ENCODE measurements around the gene TCF25. TPM values are rescaled to one million over a fixed set of nuclear protein-coding genes. Genes with fewer than 3 reads are reported as not detected.

Gene TCF25
- polyA plus RNA-seq, 1 experiment, result 156 TPM

DNA sequence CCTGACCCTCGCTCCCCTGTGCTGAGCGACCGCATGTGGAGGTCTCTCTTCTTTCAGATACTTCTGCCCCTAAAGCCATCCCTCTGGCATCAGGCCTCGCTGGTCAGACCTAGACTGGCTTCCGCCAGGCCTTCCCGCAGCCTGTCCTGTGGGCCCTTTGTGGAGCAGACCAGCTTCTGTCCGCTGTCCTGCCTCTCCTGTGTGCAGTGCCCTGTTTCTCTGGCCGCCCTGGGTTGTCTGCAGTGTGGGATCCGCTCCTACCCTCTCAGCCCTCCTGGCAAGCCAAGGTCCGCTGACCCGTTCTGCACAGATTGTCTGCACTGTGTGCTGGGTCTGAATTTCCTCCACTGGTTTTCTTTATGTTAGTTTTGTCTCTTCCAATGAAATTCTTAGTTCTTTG, 23.8 kb downstream of the TCF25 start:
- Histone ChIP-seq H3K27ac (ENCODE audit: low read depth, low read length) (no peak overlapping the region), H3K4me3 (ENCODE audit: low read depth, low read length) (no peak overlapping the region), H3K9me3 (ENCODE audit: control insufficient read depth, insufficient read depth, low read length) (no peaks in the 10 kb centered on the region; the same call in 1 of the 2 replicates), H3K27me3 (ENCODE audit: control insufficient read depth, insufficient read depth, low read length) (no peaks in the 10 kb centered on the region)
- ChIA-PET POLR2A (interaction anchor here (1.2 kb wide), 1 partner anchor 22 kb away, joined by 4 read pairs; the partner anchor contains the start of gene MC1R), CTCF (interaction anchor here (0.6 to 1.2 kb wide), 2 partner anchors 13 to 158 kb away, joined by 3 to 13 read pairs; no protein-coding TSS in a partner anchor)
- no peak for DNase-seq (ENCODE audit: low read depth, low spot score)
- TF ChIP-seq, protein P1, sequence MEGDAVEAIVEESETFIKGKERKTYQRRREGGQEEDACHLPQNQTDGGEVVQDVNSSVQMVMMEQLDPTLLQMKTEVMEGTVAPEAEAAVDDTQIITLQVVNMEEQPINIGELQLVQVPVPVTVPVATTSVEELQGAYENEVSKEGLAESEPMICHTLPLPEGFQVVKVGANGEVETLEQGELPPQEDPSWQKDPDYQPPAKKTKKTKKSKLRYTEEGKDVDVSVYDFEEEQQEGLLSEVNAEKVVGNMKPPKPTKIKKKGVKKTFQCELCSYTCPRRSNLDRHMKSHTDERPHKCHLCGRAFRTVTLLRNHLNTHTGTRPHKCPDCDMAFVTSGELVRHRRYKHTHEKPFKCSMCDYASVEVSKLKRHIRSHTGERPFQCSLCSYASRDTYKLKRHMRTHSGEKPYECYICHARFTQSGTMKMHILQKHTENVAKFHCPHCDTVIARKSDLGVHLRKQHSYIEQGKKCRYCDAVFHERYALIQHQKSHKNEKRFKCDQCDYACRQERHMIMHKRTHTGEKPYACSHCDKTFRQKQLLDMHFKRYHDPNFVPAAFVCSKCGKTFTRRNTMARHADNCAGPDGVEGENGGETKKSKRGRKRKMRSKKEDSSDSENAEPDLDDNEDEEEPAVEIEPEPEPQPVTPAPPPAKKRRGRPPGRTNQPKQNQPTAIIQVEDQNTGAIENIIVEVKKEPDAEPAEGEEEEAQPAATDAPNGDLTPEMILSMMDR (IDR thresholded peaks at IDR 0.05; ENCODE audit: low read depth, low read length), result no peak

DNA sequence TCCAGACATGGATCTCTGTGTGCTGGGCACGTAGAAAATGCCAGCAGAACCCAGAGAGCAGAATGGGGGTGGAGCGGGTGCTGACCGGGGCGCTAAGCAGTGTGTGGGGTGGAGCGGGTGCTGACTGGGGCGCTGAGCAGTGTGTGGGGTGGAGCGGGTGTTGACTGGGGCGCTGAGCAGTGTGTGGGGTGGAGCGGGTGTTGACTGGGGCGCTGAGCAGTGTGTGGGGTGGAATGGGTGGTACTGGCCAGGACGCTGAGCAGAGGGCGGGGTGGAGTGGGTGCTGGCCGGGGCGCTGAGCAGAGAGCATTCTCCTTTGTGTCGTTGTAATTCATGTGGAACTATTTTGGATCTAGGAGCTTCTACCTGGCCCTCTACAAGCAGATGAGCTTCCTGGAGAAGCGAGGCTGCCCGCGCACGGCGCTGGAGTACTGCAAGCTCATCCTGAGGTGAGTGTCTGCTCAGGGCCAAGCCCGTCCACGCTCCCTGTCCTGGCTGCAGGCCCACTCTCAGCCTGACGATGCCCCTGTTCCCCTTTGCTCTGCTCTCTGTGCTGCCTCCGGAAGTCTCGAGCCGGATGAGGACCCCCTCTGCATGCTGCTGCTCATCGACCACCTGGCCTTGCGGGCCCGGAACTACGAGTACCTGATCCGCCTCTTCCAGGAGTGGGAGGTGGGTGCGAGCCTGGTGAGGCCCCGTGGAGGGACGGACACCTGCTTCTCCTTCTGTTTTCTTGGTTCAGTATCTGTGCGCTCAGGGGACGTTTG, 25.0 kb downstream of the TCF25 start:
- no peaks in the 10 kb centered on the region for H3K27me3 ChIP-seq (ENCODE audit: control insufficient read depth, insufficient read depth, low read length)
- DNase-seq (ENCODE audit: low read depth, low spot score), result no peak
- H3K9me3 ChIP-seq (ENCODE audit: control insufficient read depth, insufficient read depth, low read length), result no peaks in the 10 kb centered on the region; the same call in 1 of the 2 replicates
- TF ChIP-seq, protein P1 (IDR thresholded peaks at IDR 0.05; ENCODE audit: low read depth, low read length), result no peak
- no peak overlapping the region for H3K27ac ChIP-seq (ENCODE audit: low read depth, low read length)
- no peak overlapping the region for H3K4me3 ChIP-seq (ENCODE audit: low read depth, low read length)
- ChIA-PET POLR2A (interaction anchor here (0.5 kb wide), 1 partner anchor 153 kb away, joined by 3 read pairs; no protein-coding TSS in a partner anchor), CTCF (interaction anchor here (1.8 kb wide), 1 partner anchor 12 kb away, joined by 5 read pairs; no protein-coding TSS in a partner anchor)

DNA sequence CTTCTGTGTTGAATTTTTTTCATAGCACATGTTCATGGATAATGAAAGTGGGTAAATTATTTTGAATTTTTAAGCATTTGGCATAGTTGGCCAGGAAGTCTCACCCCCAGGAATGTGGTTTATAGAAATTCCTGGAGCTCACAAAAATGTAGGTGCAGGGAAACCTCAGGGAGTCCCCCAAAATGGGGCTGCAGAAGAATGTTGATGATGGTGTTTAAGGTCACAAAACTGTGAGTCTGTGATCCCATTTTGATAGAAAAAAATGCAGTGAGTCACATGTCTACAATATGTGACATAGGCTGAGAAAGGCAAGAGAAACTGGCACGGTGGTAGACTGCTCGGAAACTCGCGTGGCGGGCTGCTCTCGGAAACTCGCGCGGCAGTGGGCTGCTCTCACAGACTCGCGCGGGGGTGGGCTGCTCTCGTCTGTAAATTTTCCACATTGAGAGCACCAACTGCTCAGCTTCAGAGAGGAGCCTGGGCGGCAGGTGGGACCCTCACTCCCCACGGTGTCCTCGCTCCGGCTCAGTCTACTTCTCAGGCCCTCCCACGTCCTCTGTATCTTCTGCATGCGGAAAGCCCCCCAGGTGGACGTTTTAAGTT, 26.6 kb downstream of the TCF25 start:
- DNase-seq (ENCODE audit: low read depth, low spot score), result no peak
- ChIA-PET CTCF (interaction anchor here (1.8 kb wide), 1 partner anchor 10 kb away, joined by 5 read pairs; no protein-coding TSS in a partner anchor), POLR2A (interaction anchor here (1.4 kb wide), 1 partner anchor 12 kb away, joined by 3 read pairs; no protein-coding TSS in a partner anchor)
- Histone ChIP-seq H3K9me3 (ENCODE audit: control insufficient read depth, insufficient read depth, low read length) (peaks cover 3% of the 10 kb centered on the region; the same call in 1 of the 2 replicates), H3K27me3 (ENCODE audit: control insufficient read depth, insufficient read depth, low read length) (no peaks in the 10 kb centered on the region), H3K4me3 (ENCODE audit: low read depth, low read length) (no peak overlapping the region), H3K27ac (ENCODE audit: low read depth, low read length) (no peak overlapping the region)
- TF ChIP-seq, protein P1 (IDR thresholded peaks at IDR 0.05; ENCODE audit: low read depth, low read length), result no peak

DNA sequence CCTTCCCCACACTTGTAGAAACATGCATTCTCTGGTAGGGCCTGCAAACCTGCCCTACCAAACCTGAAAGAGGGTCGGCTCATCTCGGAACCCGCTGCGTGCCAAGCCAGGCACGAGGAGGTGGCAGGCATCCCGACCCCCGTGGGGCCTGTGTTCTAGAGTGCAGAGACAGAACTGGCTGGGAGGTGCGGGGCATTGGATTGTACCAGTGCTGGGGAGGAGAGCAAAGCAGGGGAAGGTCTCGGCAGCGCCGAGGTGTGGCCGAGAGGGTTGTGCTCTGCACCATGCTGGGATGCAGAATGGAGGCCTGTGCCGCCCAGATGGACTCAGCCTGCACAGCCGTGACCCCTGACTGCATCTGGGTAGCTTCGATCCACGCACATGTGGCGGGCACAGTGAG, 27.5 kb downstream of the TCF25 start:
- DNase-seq (ENCODE audit: low read depth, low spot score), result no peak
- TF ChIP-seq, protein P1 (IDR thresholded peaks at IDR 0.05; ENCODE audit: low read depth, low read length), result no peak
- POLR2A ChIA-PET, result interaction anchor here (1.4 kb wide), 1 partner anchor 13 kb away, joined by 3 read pairs; no protein-coding TSS in a partner anchor
- Histone ChIP-seq H3K9me3 (ENCODE audit: control insufficient read depth, insufficient read depth, low read length) (peaks cover 10% of the 10 kb centered on the region; the same call in 1 of the 2 replicates), H3K4me3 (ENCODE audit: low read depth, low read length) (no peak overlapping the region), H3K27me3 (ENCODE audit: control insufficient read depth, insufficient read depth, low read length) (no peaks in the 10 kb centered on the region), H3K27ac (ENCODE audit: low read depth, low read length) (no peak overlapping the region)
- CTCF ChIA-PET, result no interaction called here
